ENCODE data around the gene CDC42BPA. TPM values are rescaled to one million over a fixed set of nuclear protein-coding genes. Genes with fewer than 3 reads are reported as not detected.
"Not testable (repeated sequence)": the region's sequence is repeated elsewhere in the genome, so short reads cannot be mapped to it uniquely, and the experiment has no call there.

The CDC42BPA gene
- total RNA-seq, 1 donor from 2014 or later = 1.0 TPM

DNA sequence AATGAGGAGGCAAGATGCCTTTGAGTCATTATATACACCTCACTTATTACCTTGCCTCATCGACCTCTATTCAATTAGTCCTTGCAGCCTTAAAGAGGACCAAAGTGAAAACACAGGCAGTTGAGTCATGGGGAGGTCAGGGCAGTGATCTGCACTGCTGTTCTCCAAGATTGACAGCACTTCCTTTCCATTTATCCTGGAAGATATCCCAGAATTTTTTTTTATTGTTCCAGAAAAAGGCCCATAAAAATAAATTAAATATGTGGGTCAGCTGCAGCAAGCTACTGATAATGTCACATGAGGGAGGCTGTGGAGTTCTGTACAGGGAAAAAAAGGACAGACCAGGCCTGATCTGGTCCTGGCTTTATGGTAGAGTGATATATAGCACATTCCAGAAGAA lies 33.2 kb upstream of the CDC42BPA start:
- Mint-ChIP-seq H3K27ac (no peak overlapping the region), H3K4me3 (no peak overlapping the region), H3K36me3 (ENCODE audit: low read depth) (no peaks in the 10 kb centered on the region), H3K27me3 (ENCODE audit: insufficient read depth) (no peaks in the 10 kb centered on the region), H3K4me1 (ENCODE audit: low read depth) (no peaks in the 10 kb centered on the region), H3K9me3 (no peaks in the 10 kb centered on the region)
- intact Hi-C loops (cut with micrococcal nuclease) = no loop called here
- no peak for DNase-seq (ENCODE audit: low spot score)

DNA sequence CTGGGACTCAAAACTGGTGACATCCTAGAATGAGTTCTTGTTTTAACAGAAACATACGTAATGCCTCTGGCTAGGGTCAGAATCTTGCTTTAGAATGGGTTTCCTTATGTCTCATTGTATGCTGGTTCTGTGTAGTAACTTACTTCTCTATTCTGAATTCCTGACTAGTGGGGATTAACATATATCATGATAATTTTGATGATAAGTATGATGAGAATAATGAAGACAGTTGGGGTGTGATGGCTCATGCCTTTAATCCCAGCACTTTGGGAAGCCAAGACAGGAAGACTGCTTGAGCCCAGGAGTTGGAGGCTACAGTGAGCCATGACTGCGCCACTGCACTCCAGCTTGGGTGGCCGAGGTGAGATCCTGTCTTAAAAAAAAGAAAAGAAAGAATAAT lies 31.7 kb upstream of the CDC42BPA start:
- Mint-ChIP-seq H3K4me3 (no peak overlapping the region), H3K36me3 (ENCODE audit: low read depth) (no peaks in the 10 kb centered on the region), H3K9me3 (no peaks in the 10 kb centered on the region), H3K27ac (no peak overlapping the region), H3K4me1 (ENCODE audit: low read depth) (no peaks in the 10 kb centered on the region), H3K27me3 (ENCODE audit: insufficient read depth) (no peaks in the 10 kb centered on the region)
- intact Hi-C loops (cut with micrococcal nuclease) = no loop called here
- no peak for DNase-seq (ENCODE audit: low spot score)

DNA sequence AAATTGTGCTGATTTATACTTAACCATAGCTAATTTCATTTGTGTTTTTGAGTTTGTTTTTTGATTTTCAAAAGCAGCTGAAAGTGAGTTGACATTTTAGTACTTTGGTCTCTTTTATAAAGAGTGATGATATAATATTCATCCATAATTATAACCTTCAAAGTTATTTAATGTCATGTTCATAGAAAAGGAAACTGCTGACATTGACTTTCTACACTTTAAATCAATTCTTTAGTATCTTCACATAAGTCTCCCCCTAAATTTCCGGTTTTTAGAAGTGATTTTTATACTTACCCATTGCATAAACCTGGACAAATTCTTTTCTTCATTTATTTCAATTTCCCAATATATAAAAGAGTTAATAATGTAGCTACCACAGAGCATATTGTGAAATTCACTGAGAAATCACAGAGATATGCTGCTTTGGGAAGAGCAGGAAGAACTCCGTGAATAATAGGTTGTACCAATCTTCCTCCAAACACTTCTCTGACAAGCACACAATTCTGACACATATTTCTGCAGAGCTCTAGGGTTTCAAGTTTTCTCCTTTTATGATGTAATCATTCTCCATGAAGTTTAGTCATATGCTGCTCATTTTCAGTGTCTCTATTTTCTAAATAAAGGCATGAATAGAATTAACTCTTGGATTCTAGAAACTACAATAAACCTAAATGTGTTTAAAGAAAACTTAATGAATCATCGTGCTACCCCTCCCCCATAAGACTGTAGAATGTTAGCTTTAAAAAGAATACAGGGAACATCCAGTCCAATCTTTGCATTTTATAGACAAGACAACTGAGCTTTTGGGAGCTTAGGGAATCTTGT lies 25.6 kb upstream of the CDC42BPA start:
- Mint-ChIP-seq H3K36me3 (ENCODE audit: low read depth) (no peaks in the 10 kb centered on the region), H3K4me1 (ENCODE audit: low read depth) (no peaks in the 10 kb centered on the region), H3K9me3 (no peaks in the 10 kb centered on the region), H3K4me3 (no peak overlapping the region), H3K27ac (no peak overlapping the region), H3K27me3 (ENCODE audit: insufficient read depth) (no peaks in the 10 kb centered on the region)
- DNase-seq (ENCODE audit: low spot score) = no peak
- intact Hi-C loops (cut with micrococcal nuclease) = no loop called here

DNA sequence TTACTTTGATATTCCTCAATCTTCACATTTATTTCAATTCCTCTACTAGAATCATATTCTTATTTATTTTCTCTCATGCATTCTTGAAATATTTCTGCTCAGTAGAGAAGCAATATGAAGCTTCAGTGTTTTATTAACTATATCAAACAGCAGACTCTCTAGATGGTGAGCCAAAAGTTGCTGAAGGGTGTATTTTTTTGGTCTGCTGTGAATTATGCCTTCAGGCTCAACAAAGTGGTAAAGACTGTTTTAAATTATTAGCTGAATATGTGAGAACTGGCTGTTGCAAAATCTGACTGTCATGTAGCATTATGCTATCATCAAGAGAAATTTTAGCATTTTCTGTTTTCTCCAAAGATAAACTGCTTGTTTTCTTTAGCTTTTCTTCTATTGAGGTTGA lies 24.9 kb upstream of the CDC42BPA start:
- H3K36me3 Mint-ChIP-seq (ENCODE audit: low read depth) = no peaks in the 10 kb centered on the region
- no peaks in the 10 kb centered on the region for H3K27me3 Mint-ChIP-seq (ENCODE audit: insufficient read depth)
- no peak overlapping the region for H3K4me3 Mint-ChIP-seq

DNA sequence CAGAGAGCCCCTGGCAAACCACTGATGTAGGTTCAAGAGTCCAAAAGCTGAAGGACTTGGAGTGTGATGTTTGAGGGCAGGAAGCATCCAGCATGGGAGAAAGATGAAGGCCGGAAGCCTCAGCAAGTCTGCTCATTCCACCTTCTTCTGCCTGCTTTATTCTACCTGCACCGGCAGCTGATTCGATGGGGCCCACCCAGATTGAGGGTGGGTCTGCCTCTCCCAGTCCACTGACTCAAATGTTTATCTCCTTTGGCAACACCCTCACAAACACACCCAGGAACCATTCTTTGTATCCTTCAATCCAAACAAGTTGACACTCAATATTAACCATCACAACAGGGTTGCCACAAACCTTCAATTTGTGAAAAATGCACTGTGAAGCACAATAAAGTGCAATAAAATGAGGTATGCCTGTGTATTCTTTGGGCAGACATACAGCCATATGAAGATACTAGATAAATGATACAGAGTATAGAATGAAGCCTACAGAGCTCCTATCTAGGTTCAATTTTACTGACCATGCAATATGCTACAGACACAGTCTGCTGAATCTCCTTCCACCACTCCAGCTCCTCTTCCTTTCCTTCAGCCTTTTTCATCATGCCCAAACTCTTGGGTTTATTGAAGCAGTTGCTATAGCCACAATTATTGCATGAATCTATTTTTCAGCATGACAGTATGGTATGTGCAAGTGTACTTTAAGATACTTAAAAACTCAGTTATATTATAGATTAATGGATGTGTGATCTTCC lies 24.0 kb upstream of the CDC42BPA start:
- Mint-ChIP-seq H3K4me3 (no peak overlapping the region), H3K9me3 (no peaks in the 10 kb centered on the region), H3K4me1 (ENCODE audit: low read depth) (no peaks in the 10 kb centered on the region), H3K27me3 (ENCODE audit: insufficient read depth) (no peaks in the 10 kb centered on the region), H3K36me3 (ENCODE audit: low read depth) (no peaks in the 10 kb centered on the region), H3K27ac (no peak overlapping the region)
- DNase-seq (ENCODE audit: low spot score) = no peak
- intact Hi-C loops (cut with micrococcal nuclease) = no loop called here

More for the DNA sequence above, 24.9 kb upstream of the CDC42BPA start:
- intact Hi-C loops (cut with micrococcal nuclease) = no loop called here
- DNase-seq (ENCODE audit: low spot score) = no peak
- Mint-ChIP-seq H3K27ac (no peak overlapping the region), H3K4me1 (ENCODE audit: low read depth) (no peaks in the 10 kb centered on the region), H3K9me3 (no peaks in the 10 kb centered on the region)

DNA sequence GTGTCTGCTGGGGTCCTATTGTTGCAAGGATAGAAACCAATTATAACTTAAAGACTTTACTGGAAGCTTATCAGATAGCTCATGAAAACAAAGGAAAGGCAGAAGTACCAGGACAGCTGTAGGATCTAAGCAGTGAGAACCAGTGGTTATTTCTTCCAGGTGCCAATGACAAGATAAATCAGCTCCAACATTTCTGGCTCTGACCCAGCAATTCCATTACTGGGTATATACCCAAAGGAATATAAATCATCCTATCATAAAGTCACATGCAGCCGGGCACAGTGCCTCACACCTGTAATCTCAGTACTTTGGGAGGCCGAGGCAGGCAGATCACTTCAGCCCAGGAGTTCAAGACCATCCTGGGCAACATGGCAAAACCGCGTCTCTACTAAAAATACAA lies 17.8 kb upstream of the CDC42BPA start:
- H3K36me3 Mint-ChIP-seq (ENCODE audit: low read depth); H3K4me3 Mint-ChIP-seq; H3K4me1 Mint-ChIP-seq (ENCODE audit: low read depth); intact Hi-C loops (cut with micrococcal nuclease); H3K27ac Mint-ChIP-seq; H3K27me3 Mint-ChIP-seq (ENCODE audit: insufficient read depth); DNase-seq (ENCODE audit: low spot score): not testable (repeated sequence)
- H3K9me3 Mint-ChIP-seq = peaks cover 14% of the 10 kb centered on the region

DNA sequence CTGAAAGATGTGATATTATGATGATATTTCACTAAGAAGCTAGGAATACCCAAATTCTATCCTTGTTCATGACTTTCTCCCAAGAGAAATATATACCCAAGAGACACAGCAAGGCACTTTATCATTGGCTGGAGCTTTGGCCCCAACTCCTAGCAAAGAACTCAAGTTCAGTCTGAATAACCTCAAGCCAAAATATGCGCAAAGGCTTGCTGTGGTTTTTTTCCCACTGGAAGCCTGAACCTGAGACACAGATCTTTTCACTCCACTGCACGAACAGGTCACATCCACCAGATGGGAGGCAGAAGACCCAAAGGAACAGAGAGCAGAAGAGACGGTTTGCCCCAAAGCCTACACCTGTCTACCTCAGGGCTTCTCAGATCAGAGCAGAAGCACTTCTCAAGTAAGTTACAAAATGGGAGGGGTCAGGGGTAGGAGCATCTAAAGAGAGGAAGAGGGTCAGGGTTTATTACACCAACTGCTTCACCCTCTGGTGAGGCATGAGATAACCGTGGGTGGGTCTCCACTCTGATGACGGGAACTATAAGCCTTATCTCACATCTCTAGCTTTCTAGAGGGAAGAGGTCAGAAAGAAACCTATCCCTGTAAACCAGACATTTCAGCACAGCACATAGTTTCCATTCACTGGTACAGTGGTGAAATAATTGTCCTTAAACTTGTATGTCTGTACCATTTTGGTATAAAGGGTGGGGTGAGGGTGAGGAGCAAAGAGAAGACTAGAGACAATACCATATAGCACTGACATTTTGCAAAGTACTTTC lies 17.1 kb upstream of the CDC42BPA start:
- DNase-seq (ENCODE audit: low spot score) = no peak
- Mint-ChIP-seq H3K4me1 (ENCODE audit: low read depth) (no peaks in the 10 kb centered on the region), H3K9me3 (peaks cover 14% of the 10 kb centered on the region), H3K36me3 (ENCODE audit: low read depth) (no peaks in the 10 kb centered on the region), H3K27ac (no peak overlapping the region), H3K27me3 (ENCODE audit: insufficient read depth) (no peaks in the 10 kb centered on the region), H3K4me3 (no peak overlapping the region)
- intact Hi-C loops (cut with micrococcal nuclease) = no loop called here

DNA sequence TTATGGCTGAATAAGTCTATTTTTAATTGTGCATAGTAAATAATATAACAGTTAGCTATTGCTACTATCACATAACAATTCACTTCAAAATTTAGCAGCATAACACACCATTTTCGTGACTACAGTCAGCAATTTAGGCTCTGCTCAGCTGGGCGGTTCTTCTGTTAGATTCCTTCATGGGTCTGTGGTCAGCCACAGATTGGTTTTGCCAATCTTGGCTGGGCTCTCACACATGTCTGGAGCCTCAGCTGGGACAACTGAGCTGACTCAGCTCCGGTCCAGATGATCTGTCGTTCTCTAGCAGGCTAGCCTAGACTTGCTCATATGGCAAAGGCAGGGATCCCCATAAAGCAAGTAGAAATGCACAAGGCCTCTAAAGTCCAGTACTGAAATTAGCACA lies 15.1 kb upstream of the CDC42BPA start:
- intact Hi-C loops (cut with micrococcal nuclease) = no loop called here
- H3K27ac Mint-ChIP-seq = no peak overlapping the region
- no peaks in the 10 kb centered on the region for H3K4me1 Mint-ChIP-seq (ENCODE audit: low read depth)
- H3K9me3 Mint-ChIP-seq = peaks cover 14% of the 10 kb centered on the region
- H3K36me3 Mint-ChIP-seq (ENCODE audit: low read depth) = no peaks in the 10 kb centered on the region
- H3K4me3 Mint-ChIP-seq = no peak overlapping the region
- H3K27me3 Mint-ChIP-seq (ENCODE audit: insufficient read depth) = peaks cover 2% of the 10 kb centered on the region
- no peak for DNase-seq (ENCODE audit: low spot score)

DNA sequence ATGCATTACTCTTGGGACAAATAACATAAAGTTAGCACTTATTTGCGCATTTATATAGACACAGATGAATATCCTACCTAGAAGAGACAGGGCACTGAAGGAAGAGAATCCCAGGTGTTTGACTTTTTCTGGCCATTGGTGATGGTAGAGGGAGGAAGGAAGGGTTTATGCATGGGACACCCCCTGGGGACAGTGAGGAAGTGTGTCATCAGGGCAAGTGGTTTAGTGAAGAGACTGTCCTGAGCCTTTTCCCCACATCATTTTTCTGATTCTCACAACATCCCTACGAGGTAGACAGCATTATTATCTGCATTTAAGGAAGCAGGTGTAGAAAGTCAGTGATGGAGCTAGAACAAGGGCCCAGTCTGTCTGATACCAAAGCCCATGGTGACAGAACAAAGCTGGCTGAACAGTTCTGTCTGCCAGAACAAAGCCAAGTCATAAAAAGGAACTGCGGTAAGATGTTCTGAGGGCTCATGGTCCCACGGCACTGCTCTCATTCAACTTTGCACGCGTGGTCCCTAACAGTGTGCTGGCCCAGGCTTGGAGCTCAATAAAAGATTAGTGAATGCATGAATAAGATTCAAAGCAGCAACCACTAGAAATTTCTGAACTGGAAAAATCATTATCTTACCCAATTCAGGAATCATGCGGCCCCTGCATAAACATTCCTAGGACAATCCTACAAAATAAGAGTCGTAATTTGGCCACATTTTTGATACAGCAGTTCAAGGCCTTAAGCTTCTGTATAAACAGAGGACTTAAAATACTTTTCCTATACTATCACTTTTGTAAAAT lies 12.2 kb upstream of the CDC42BPA start:
- intact Hi-C loops (cut with micrococcal nuclease) = no loop called here
- peaks cover 5% of the 10 kb centered on the region for H3K27me3 Mint-ChIP-seq (ENCODE audit: insufficient read depth)

DNA sequence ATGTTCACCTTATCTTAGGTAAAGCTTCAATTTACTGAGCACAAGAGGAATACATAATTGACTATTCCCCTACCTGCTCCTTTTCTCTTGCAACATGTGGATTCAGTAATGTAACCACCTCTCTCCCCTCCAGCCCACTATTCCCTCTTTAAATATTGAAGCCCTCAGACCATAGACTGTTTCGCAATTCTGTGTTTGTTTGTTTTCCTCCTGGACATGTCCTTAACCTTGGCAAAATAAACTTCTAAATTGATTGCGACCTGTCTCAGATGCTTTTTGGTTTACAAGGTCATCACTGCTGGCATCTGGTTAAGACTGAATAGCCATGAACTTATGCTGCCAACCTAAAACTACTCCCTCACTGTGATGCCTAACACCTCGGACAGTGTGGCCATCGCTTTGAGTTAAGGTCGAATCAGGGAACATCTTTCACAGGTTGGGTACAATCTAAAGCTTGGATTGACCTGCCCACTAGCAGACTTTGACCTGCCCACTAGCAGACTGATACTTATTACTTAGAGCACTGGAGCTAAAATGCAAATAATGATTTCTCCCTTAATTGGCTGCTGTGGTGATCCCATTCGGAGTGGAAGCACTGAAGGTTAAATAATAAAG lies 10.2 kb upstream of the CDC42BPA start:
- no peak overlapping the region for H3K4me3 Mint-ChIP-seq
- H3K27ac Mint-ChIP-seq = no peak overlapping the region
- H3K4me1 Mint-ChIP-seq (ENCODE audit: low read depth) = no peaks in the 10 kb centered on the region
- DNase-seq (ENCODE audit: low spot score) = no peak
- peaks cover 6% of the 10 kb centered on the region for H3K27me3 Mint-ChIP-seq (ENCODE audit: insufficient read depth)
- peaks cover 9% of the 10 kb centered on the region for H3K9me3 Mint-ChIP-seq
- intact Hi-C loops (cut with micrococcal nuclease) = no loop called here
- H3K36me3 Mint-ChIP-seq (ENCODE audit: low read depth) = no peaks in the 10 kb centered on the region

More for the DNA sequence above, 12.2 kb upstream of the CDC42BPA start:
- no peak for DNase-seq (ENCODE audit: low spot score)
- Mint-ChIP-seq H3K4me3 (no peak overlapping the region), H3K4me1 (ENCODE audit: low read depth) (no peaks in the 10 kb centered on the region), H3K36me3 (ENCODE audit: low read depth) (no peaks in the 10 kb centered on the region), H3K27ac (no peak overlapping the region), H3K9me3 (peaks cover 14% of the 10 kb centered on the region)

DNA sequence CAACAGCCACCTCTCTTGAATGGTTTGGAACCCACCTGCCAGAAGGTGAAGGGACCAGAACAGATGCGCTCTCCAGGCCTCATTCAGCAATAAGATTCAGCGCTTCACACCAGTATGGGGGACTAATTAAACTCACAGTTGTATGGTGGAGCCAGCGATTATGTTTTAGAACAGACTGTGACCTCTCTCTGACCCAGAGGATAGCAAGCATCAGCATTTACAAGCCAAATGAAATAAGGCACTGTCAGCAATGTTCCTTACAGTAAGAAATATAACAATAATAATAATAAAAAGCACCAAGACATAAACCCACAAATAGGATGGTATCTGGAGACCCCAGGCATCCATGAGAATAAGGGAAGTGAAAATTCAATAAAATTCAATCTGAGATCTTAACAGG lies 6.9 kb upstream of the CDC42BPA start:
- H3K4me3 Mint-ChIP-seq = no peak overlapping the region
- H3K27me3 Mint-ChIP-seq (ENCODE audit: insufficient read depth) = peaks cover 29% of the 10 kb centered on the region
- no peaks in the 10 kb centered on the region for H3K4me1 Mint-ChIP-seq (ENCODE audit: low read depth)
- intact Hi-C loops (cut with micrococcal nuclease) = no loop called here
- no peaks in the 10 kb centered on the region for H3K9me3 Mint-ChIP-seq
- no peak overlapping the region for H3K27ac Mint-ChIP-seq
- no peak for DNase-seq (ENCODE audit: low spot score)
- H3K36me3 Mint-ChIP-seq (ENCODE audit: low read depth) = no peaks in the 10 kb centered on the region

DNA sequence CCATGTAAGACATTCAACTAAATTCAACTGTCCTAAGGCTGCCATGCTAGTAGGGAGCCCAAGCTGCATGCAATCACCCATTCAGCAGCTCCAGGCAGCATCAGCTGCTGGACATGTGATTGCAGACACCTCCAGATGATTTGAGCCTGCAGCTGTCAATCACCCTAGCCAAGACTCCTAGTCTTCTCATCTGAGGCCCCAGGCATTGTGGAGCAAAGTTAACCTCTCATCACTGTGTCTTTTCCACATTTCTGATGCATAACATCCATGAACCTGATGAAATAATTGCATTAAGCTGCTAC lies 5.6 kb upstream of the CDC42BPA start:
- intact Hi-C loops (cut with micrococcal nuclease) = no loop called here
- Mint-ChIP-seq H3K27me3 (ENCODE audit: insufficient read depth) (peaks cover 38% of the 10 kb centered on the region), H3K4me1 (ENCODE audit: low read depth) (no peaks in the 10 kb centered on the region), H3K27ac (no peak overlapping the region), H3K4me3 (no peak overlapping the region), H3K36me3 (ENCODE audit: low read depth) (no peaks in the 10 kb centered on the region), H3K9me3 (no peaks in the 10 kb centered on the region)
- no peak for DNase-seq (ENCODE audit: low spot score)

All from activated T-helper 1 cell treated with anti-CD3 and anti-CD28 coated beads, Interleukin-12 subunit alpha, Interleukin-12 subunit beta, Interleukin-2, Interleukin-4 antibody, amounts not matched to agents 30 ng/mL and 10 ng/mL and 1 ng/mL, durations not matched to agents 14 hours and 24 hours and 36 hours (primary cell).